H1 (cell line): ENCODE results near the gene ACP3. TPM values are rescaled to one million over a fixed set of nuclear protein-coding genes. Genes with fewer than 3 reads are reported as not detected.

Experiments
- CTCF ChIA-PET: fragments of 300-600 bp; sonication (Branson Sonifier 250); formaldehyde crosslinking; loops from one replicate; lab custom pipeline; 2021; ENCODE audit not compliant: partially characterized antibody; lab: Charles Lee
- POLR2A ChIA-PET: fragments of 300-600 bp; sonication (Branson Sonifier 250); formaldehyde crosslinking; loops from one replicate; lab custom pipeline; 2021; ENCODE audit warnings: inconsistent platforms; ENCODE audit not compliant: partially characterized antibody; lab: Charles Lee
- DNase-seq, 2 experiments: peaks; one replicate each; pipeline versions ENCODE4 v3.0.0 to v3.0.0-alpha.2; 2010 to 2022; ENCODE audit warnings: low spot score in 2 of 2, low read depth in 1 of 2, mixed read lengths in 1 of 2
- FAIRE-seq: peaks from 2 replicates; lab custom pipeline; 2011; peaks lifted over from hg19 to GRCh38; lab: Jason Lieb, UNC
- H2AFZ ChIP-seq: 2 replicates; pipeline ENCODE4 v1.8.1; 2012; ENCODE audit warnings: low read length, inconsistent platforms
- H2AK5ac ChIP-seq: 2 replicates; pipeline ENCODE4 v1.6.1; 2013; ENCODE audit warnings: low read depth, low read length
- H2BK120ac ChIP-seq: replicated peaks from 2 replicates; pipeline ENCODE3; 2013; ENCODE audit warnings: low read depth, low read length, inconsistent platforms
- H2BK12ac ChIP-seq: 2 replicates; pipeline ENCODE4 v1.6.1; 2013; ENCODE audit warnings: low read depth, low read length
- H2BK15ac ChIP-seq: 2 replicates; pipeline ENCODE4 v1.6.1; 2013; ENCODE audit warnings: low read length
- H2BK20ac ChIP-seq: 2 replicates; pipeline ENCODE4 v1.6.1; 2013; ENCODE audit warnings: low read length
- H2BK5ac ChIP-seq: 2 replicates; pipeline ENCODE4 v1.6.1; 2013; ENCODE audit warnings: low read depth, low read length
- H3K14ac ChIP-seq: 2 replicates; pipeline ENCODE4 v1.6.1; 2013; ENCODE audit warnings: inconsistent platforms; ENCODE audit not compliant: insufficient read length
- H3K18ac ChIP-seq: 2 replicates; pipeline ENCODE4 v1.6.1; 2013; ENCODE audit warnings: low read length; ENCODE audit errors: extremely low read depth
- H3K23ac ChIP-seq: 2 replicates; pipeline ENCODE4 v1.6.1; 2013; ENCODE audit warnings: inconsistent platforms; ENCODE audit not compliant: insufficient read length
- H3K23me2 ChIP-seq: 2 replicates; pipeline ENCODE4 v1.6.1; 2013; ENCODE audit warnings: low read depth, low read length
- H3K27ac ChIP-seq: 2 replicates; pipeline ENCODE4 v1.6.1; 2011; ENCODE audit warnings: low read depth, low read length, inconsistent platforms
- H3K27me3 ChIP-seq, 4 experiments: replicated peaks in 1 of 4; 1 replicate in 1 of 4; 2 replicates in 3 of 4; pipeline versions ENCODE4 v1.6.1 to v1.8.1; 2011 to 2013; ENCODE audit warnings: low read length in 3 of 4, mild to moderate bottlenecking in 3 of 4, inconsistent platforms in 2 of 4, mixed read lengths in 2 of 4, moderate library complexity in 1 of 4; ENCODE audit not compliant: control insufficient read depth in 3 of 4, insufficient read depth in 3 of 4; ENCODE audit errors: extremely low read depth in 1 of 4
- H3K36me3 ChIP-seq, 4 experiments: 2 replicates each; pipeline versions ENCODE4 v1.6.1 to v1.8.1; 2011 to 2013; ENCODE audit warnings: mild to moderate bottlenecking in 4 of 4, low read length in 3 of 4, moderate library complexity in 2 of 4, control low read depth in 1 of 4, inconsistent platforms in 1 of 4; ENCODE audit not compliant: insufficient read depth in 4 of 4, control insufficient read depth in 2 of 4
- H3K4ac ChIP-seq: replicated peaks from 2 replicates; pipeline ENCODE3; 2013; ENCODE audit warnings: low read length, low read depth, mixed read lengths, inconsistent platforms; ENCODE audit not compliant: insufficient read length
- H3K4me1 ChIP-seq, 4 experiments: replicated peaks in 1 of 4; 1 replicate in 1 of 4; 2 replicates in 3 of 4; pipeline versions ENCODE4 v1.6.1 to v1.8.1; 2011 to 2013; ENCODE audit warnings: low read length in 3 of 4, inconsistent platforms in 2 of 4, mixed read lengths in 1 of 4; ENCODE audit not compliant: insufficient read depth in 4 of 4, control insufficient read depth in 3 of 4
- H3K4me2 ChIP-seq, 2 experiments: 2 replicates each; pipeline versions ENCODE4 v1.6.1 to v1.8.1; 2011 to 2013; ENCODE audit warnings: low read depth in 2 of 2, low read length in 2 of 2, control low read depth in 1 of 2, inconsistent platforms in 1 of 2, mild to moderate bottlenecking in 1 of 2; ENCODE audit not compliant: insufficient read depth in 1 of 2
- H3K4me3 ChIP-seq, 4 experiments: fragments of 200-600, 300-600 bp in 1 of 4; sonication (generic), shearing (Covaris generic), sonication (Bioruptor Twin) in 1 of 4; 2 replicates each; pipeline versions ENCODE4 v1.5.1 to v1.8.1; 2011 to 2016; ENCODE audit warnings: low read length in 4 of 4, low read depth in 3 of 4, control low read depth in 2 of 4, inconsistent platforms in 2 of 4, mild to moderate bottlenecking in 2 of 4, mixed read lengths in 1 of 4, moderate library complexity in 1 of 4; ENCODE audit not compliant: insufficient read depth in 2 of 4; ENCODE audit errors: extremely low read depth in 1 of 4
- H3K56ac ChIP-seq: replicated peaks from 2 replicates; pipeline ENCODE3; 2013; ENCODE audit warnings: low read depth, mild to moderate bottlenecking, mixed read lengths, low read length, inconsistent platforms; ENCODE audit not compliant: insufficient read length
- H3K79me1 ChIP-seq: 2 replicates; pipeline ENCODE4 v1.6.1; 2013; ENCODE audit warnings: low read depth, low read length, control low read depth
- H3K79me2 ChIP-seq, 2 experiments: 2 replicates each; pipeline versions ENCODE4 v1.6.1 to v1.8.1; 2012 to 2013; ENCODE audit warnings: low read length in 2 of 2, mild to moderate bottlenecking in 2 of 2, inconsistent platforms in 1 of 2; ENCODE audit not compliant: insufficient read depth in 2 of 2, control insufficient read depth in 1 of 2
- H3K9ac ChIP-seq, 4 experiments: replicated peaks in 1 of 4; 1 replicate in 1 of 4; 2 replicates in 3 of 4; pipeline versions ENCODE4 v1.6.1 to v1.8.1; 2011 to 2013; ENCODE audit warnings: low read depth in 3 of 4, low read length in 3 of 4, control low read depth in 2 of 4, mild to moderate bottlenecking in 2 of 4, moderate library complexity in 2 of 4, inconsistent platforms in 1 of 4; ENCODE audit errors: extremely low read depth in 1 of 4
- H3K9me3 ChIP-seq, 2 experiments: 2 replicates each; pipeline versions ENCODE4 v1.6.1 to v1.8.1; 2012 to 2013; ENCODE audit warnings: mild to moderate bottlenecking in 2 of 2, moderate library complexity in 2 of 2, control low read depth in 1 of 2, inconsistent platforms in 1 of 2, low read depth in 1 of 2, low read length in 1 of 2, mixed read lengths in 1 of 2; ENCODE audit not compliant: insufficient read depth in 2 of 2
- H4K20me1 ChIP-seq, 2 experiments: replicated peaks in 1 of 2; 2 replicates each; pipeline versions ENCODE3 to v1.8.1; 2011 to 2013; ENCODE audit warnings: inconsistent platforms in 2 of 2, low read length in 2 of 2, mild to moderate bottlenecking in 1 of 2; ENCODE audit not compliant: insufficient read depth in 2 of 2, control insufficient read depth in 1 of 2
- H4K5ac ChIP-seq: 2 replicates; pipeline ENCODE4 v1.6.1; 2013; ENCODE audit warnings: low read length, low read depth, mixed read lengths, inconsistent platforms; ENCODE audit not compliant: insufficient read length
- H4K8ac ChIP-seq: 2 replicates; pipeline ENCODE4 v1.8.0; 2013; ENCODE audit warnings: mild to moderate bottlenecking, moderate library complexity, low read length, inconsistent platforms; ENCODE audit not compliant: insufficient read depth; ENCODE audit errors: extremely low read depth
- H4K91ac ChIP-seq: replicated peaks from 2 replicates; pipeline ENCODE3; 2013; ENCODE audit warnings: low read length, mixed read lengths, inconsistent platforms; ENCODE audit not compliant: insufficient read length
- ATF2 ChIP-seq: IDR thresholded peaks from 2 replicates; pipeline ENCODE4 v1.6.1; 2012; ENCODE audit warnings: low read length, inconsistent platforms
- BRCA1 ChIP-seq: IDR thresholded peaks from 2 replicates; pipeline ENCODE4 v1.6.1; 2012; ENCODE audit warnings: low read depth, low read length, improper control_type of control experiment
- CREB1 ChIP-seq: IDR thresholded peaks from 2 replicates; pipeline ENCODE4 v1.6.1; 2012; ENCODE audit warnings: inconsistent platforms
- GTF2F1 ChIP-seq: IDR thresholded peaks from 2 replicates; pipeline ENCODE4 v1.6.1; 2012; ENCODE audit warnings: low read depth, low read length, improper control_type of control experiment, borderline replicate concordance
- JUND ChIP-seq: IDR thresholded peaks from 2 replicates; pipeline ENCODE4 v1.6.1; 2011; ENCODE audit warnings: mild to moderate bottlenecking, improper control_type of control experiment, low read length
- NRF1 ChIP-seq: IDR thresholded peaks from 2 replicates; pipeline ENCODE4 v1.6.1; 2011; ENCODE audit warnings: mild to moderate bottlenecking, low read depth, low read length, improper control_type of control experiment
- POU5F1 ChIP-seq: IDR thresholded peaks from 2 replicates; pipeline ENCODE4 v1.6.1; 2011; ENCODE audit warnings: low read depth, mild to moderate bottlenecking, low read length, moderate library complexity
- RXRA ChIP-seq: IDR thresholded peaks from 2 replicates; pipeline ENCODE4 v1.6.1; 2011; ENCODE audit warnings: low read depth, mild to moderate bottlenecking, low read length, moderate library complexity; ENCODE audit not compliant: insufficient read depth
- SP1 ChIP-seq: IDR thresholded peaks from 2 replicates; pipeline ENCODE4 v1.6.1; 2011; ENCODE audit warnings: low read depth, low read length
- SP2 ChIP-seq: IDR thresholded peaks from 2 replicates; pipeline ENCODE4 v1.6.1; 2012; ENCODE audit warnings: mild to moderate bottlenecking, low read length, inconsistent platforms
- SUZ12 ChIP-seq: fragments of 200-600 bp; sonication (generic); IDR thresholded peaks from 2 replicates; pipeline ENCODE4 v1.6.1; 2012; ENCODE audit warnings: mild to moderate bottlenecking, inconsistent platforms, low read length, moderate library complexity, mixed read lengths
- TBP ChIP-seq: IDR thresholded peaks from 2 replicates; pipeline ENCODE4 v1.6.1; 2011; ENCODE audit warnings: low read depth, low read length, improper control_type of control experiment
- WGBS, 2 experiments: shearing (Covaris generic) in 1 of 2; methylation state at CpG; one replicate each; pipeline versions ENCODE4 v1.1.6 to v1.1.7; 2013 to 2015; ENCODE audit warnings: low lambda C conversion rate in 2 of 2, mixed read lengths in 2 of 2, inconsistent platforms in 1 of 2, low coverage in 1 of 2, missing lambda C conversion rate in 1 of 2; ENCODE audit not compliant: insufficient replicate concordance in 2 of 2, insufficient coverage in 1 of 2, insufficient read length in 1 of 2; ENCODE audit errors: extremely low coverage in 1 of 2, missing lambda C conversion rate in 1 of 2; 5-methylcytosine and 5-hydroxymethylcytosine counted together
- polyA plus RNA-seq, 7 experiments: library from polyadenylated mRNA; depleted of rRNA in 3 of 7; stranded (reverse) in 5 of 7; unstranded in 2 of 7; fragments of >200 nt in 5 of 7; fragments of 200-250 nt in 2 of 7; gene quantifications; 1 replicate in 5 of 7; 2 replicates in 1 of 7; 4 replicates in 1 of 7; pipeline versions ENCODE4 v1.2.1 to v1.2.3, GENCODE V29; 2011 to 2013; ENCODE audit warnings: missing spikeins in 2 of 7, mixed read lengths in 2 of 7
- total RNA-seq: library from RNA; stranded (reverse); fragmentation: NEBNext Ultra II Directional; extraction: Animal tissue kit (Norgen Biotek cat#: 25700); gene quantifications from 2 replicates; pipeline ENCODE4 v1.2.1, GENCODE V29; 2021

The ACP3 gene
- total and polyA plus RNA-seq, 2 of the 8 experiments (the other 6 are each of a cell fraction or from before 2014, with no cell fraction given), result 1.2 to 1.4 TPM

GRCh38 chr3:132404276-132404675 is 87.1 kb downstream of the ACP3 start:
- H3K4me3 ChIP-seq, result no peak overlapping the region
- no peaks in the 10 kb centered on the region for H3K79me1 ChIP-seq
- no peaks in the 10 kb centered on the region for H4K20me1 ChIP-seq
- ChIA-PET POLR2A (no interaction called here), CTCF (interaction anchor here (0.7 to 15.4 kb wide), 3 partner anchors 56 to 136 kb away, joined by 3 to 486 read pairs (median 3); no protein-coding TSS in a partner anchor)
- no peak overlapping the region for H3K14ac ChIP-seq
- H2BK120ac ChIP-seq, result no peak overlapping the region
- no peaks in the 10 kb centered on the region for H3K27me3 ChIP-seq
- H2BK15ac ChIP-seq, result no peak overlapping the region
- no peak overlapping the region for H3K27ac ChIP-seq
- FAIRE-seq, result no peak
- no peak overlapping the region for H3K9ac ChIP-seq
- no peaks in the 10 kb centered on the region for H3K23me2 ChIP-seq
- 86% methylated on average over 3 of the region's 3 CpGs; no CpG with 5 or more reads in 1 of the 2 experiments for WGBS, 2 experiments
- H3K18ac ChIP-seq, result no peak overlapping the region
- H4K8ac ChIP-seq, result no peak overlapping the region
- no peak overlapping the region for H4K91ac ChIP-seq
- no peaks in the 10 kb centered on the region for H3K36me3 ChIP-seq
- no peak for DNase-seq
- H3K56ac ChIP-seq, result no peak overlapping the region
- H3K23ac ChIP-seq, result no peak overlapping the region
- TF ChIP-seq JUND (no peak), POU5F1 (no peak), BRCA1 (no peak), GTF2F1 (no peak), ATF2 (no peak), TBP (no peak), SP2 (no peak), NRF1 (no peak), RXRA (no peak), CREB1 (no peak), SUZ12 (no peak), SP1 (no peak)
- no peak overlapping the region for H2BK5ac ChIP-seq
- H2BK20ac ChIP-seq, result no peak overlapping the region
- no peaks in the 10 kb centered on the region for H3K4me1 ChIP-seq
- no peaks in the 10 kb centered on the region for H3K9me3 ChIP-seq
- no peak overlapping the region for H2AFZ ChIP-seq
- H2BK12ac ChIP-seq, result no peak overlapping the region
- H3K79me2 ChIP-seq, result no peaks in the 10 kb centered on the region
- no peak overlapping the region for H3K4ac ChIP-seq
- no peak overlapping the region for H2AK5ac ChIP-seq
- H4K5ac ChIP-seq, result no peak overlapping the region
- H3K4me2 ChIP-seq, result no peak overlapping the region
